ENCODE measurements around the gene PLCB3.

PLCB3 gene

GRCh38 chr11:64297699-64298358, 46.5 kb downstream of the PLCB3 start:
- peak in 1 of 2 experiments; percentile 69 for DNase-seq (ENCODE audit: low read depth in 1 of 2, low spot score in 1 of 2)
- Histone ChIP-seq H3K4me3 (replicated peaks; ENCODE audit: insufficient read depth, low read length) (no peak overlapping the region), H3K27me3 (ENCODE audit: insufficient read depth, poor library complexity, severe bottlenecking) (peaks cover 74% of the 10 kb centered on the region), H3K27ac (replicated peaks) (no peak overlapping the region)
- no peak for TF ChIP-seq CTCF (IDR thresholded peaks at IDR 0.05; ENCODE audit: insufficient read depth, low read length)
- no peak for TF ChIP-seq SPI1 (IDR thresholded peaks at IDR 0.05; ENCODE audit: borderline replicate concordance, low read depth)

- Histone ChIP-seq H3K4me3 (replicated peaks; ENCODE audit: insufficient read depth, low read length) (no peak overlapping the region), H3K27me3 (ENCODE audit: insufficient read depth, poor library complexity, severe bottlenecking) (peaks cover 61% of the 10 kb centered on the region)
Observed at GRCh38 chr11:64298966-64299846, 47.9 kb downstream of the PLCB3 start.

GRCh38 chr11:64299847-64300648, 48.7 kb downstream of the PLCB3 start, which contains the start of gene CATSPERZ:
Gene CATSPERZ (plus strand): TSS chr11:64300358. CDS start chr11:64300411, 53 bp downstream.
- TF ChIP-seq REST (IDR thresholded peaks at IDR 0.05; ENCODE audit: insufficient replicate concordance, low read depth) (no peak), POLR2AphosphoS5 (IDR thresholded peaks at IDR 0.05; ENCODE audit: low read depth) (no peak), CTCF (IDR thresholded peaks at IDR 0.05; ENCODE audit: insufficient read depth, low read length) (no peak), GABPA (IDR thresholded peaks at IDR 0.05; ENCODE audit: low read depth) (no peak), SPI1 (IDR thresholded peaks at IDR 0.05; ENCODE audit: borderline replicate concordance, low read depth) (no peak)
- Histone ChIP-seq H3K27ac (replicated peaks) (no peak within 1 kb of the TSS), H3K4me3 (replicated peaks; ENCODE audit: insufficient read depth, low read length) (peak within 1 kb of the TSS; percentile 16), H3K27me3 (ENCODE audit: insufficient read depth, poor library complexity, severe bottlenecking) (peaks cover 56% of the 10 kb centered on the region)
- no peak for DNase-seq (ENCODE audit: low read depth in 1 of 2, low spot score in 1 of 2)

More at GRCh38 chr11:64298966-64299846, 47.9 kb downstream of the PLCB3 start:
- no peak for DNase-seq (ENCODE audit: low read depth in 1 of 2, low spot score in 1 of 2)
- H3K27ac ChIP-seq (replicated peaks): no peak overlapping the region
- no peak for TF ChIP-seq REST (IDR thresholded peaks at IDR 0.05; ENCODE audit: insufficient replicate concordance, low read depth)
- no peak for TF ChIP-seq SPI1 (IDR thresholded peaks at IDR 0.05; ENCODE audit: borderline replicate concordance, low read depth)
- no peak for TF ChIP-seq CTCF (IDR thresholded peaks at IDR 0.05; ENCODE audit: insufficient read depth, low read length)
- TF ChIP-seq POLR2AphosphoS5 (IDR thresholded peaks at IDR 0.05; ENCODE audit: low read depth): no peak
- TF ChIP-seq GABPA (IDR thresholded peaks at IDR 0.05; ENCODE audit: low read depth): no peak

Data from HL-60 (cell line).